Stimulated activated CD4-positive, alpha-beta T cell treated with anti-CD3 and anti-CD28 coated beads, Interleukin-12 subunit alpha, Interleukin-12 subunit beta, amount 100 ng/mL, for 48 hours (primary cell): Measurements from ENCODE around the gene CDKN1A.
"Not testable (repeated sequence)": the region's sequence is repeated elsewhere in the genome, so short reads cannot be mapped to it uniquely, and the experiment has no call there.

Experiments
- DNase-seq, 3 donors: peaks; one replicate each; pipeline ENCODE4 v3.0.0-alpha.2; 2020; ENCODE audit warnings: low read depth in 2 of 3, low spot score in 1 of 3

The CDKN1A gene

GRCh38 chr6:36719126-36719525 is 40.6 kb downstream of the CDKN1A start:
- DNase-seq, result no peak

- DNase-seq, result no peak
Measured at GRCh38 chr6:36720251-36721141, 42.0 kb downstream of the CDKN1A start.

- DNase-seq, result no peak
Measured at GRCh38 chr6:36721369-36722140, 43.0 kb downstream of the CDKN1A start.

DNA sequence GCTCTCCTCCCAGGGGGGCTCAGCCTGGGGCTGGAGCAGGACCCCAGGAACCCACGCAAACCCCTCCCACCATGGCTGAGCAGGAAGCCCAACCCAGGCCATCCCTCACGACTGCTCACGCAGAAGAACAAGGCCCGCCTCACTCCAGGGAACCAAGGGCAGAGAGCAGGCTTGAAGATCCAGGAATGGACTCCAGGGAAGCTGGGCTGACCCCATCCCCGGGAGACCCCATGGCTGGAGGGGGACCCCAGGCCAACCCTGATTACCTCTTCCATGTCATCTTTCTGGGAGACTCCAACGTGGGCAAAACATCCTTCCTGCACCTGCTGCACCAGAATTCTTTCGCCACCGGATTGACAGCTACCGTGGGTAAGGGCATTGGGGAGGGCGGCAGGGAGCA is 43.9 kb downstream of the CDKN1A start:
- no peak for DNase-seq

- DNase-seq, result no peak
Measured at GRCh38 chr6:36722879-36723278, 44.4 kb downstream of the CDKN1A start.

DNA sequence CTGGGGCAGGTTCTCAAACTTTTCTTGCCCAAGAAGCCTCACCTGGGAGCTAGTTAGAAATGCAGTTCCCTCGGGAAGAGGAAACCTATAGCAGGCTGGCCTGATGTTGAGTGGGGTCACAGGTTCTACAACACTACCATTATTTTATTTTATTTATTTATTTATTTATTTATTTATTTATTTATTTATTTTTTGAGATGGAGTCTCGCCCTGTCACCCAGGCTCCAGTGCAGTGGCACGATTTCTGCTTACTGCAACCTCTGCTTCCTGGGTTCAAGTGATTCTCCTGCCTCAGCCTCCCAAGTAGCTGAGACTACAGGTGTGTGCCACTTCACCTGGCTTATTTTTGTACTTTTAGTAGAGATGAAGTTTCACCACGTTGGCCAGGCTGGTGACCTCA is 45.5 kb downstream of the CDKN1A start:
- DNase-seq, result not testable (repeated sequence)

DNA sequence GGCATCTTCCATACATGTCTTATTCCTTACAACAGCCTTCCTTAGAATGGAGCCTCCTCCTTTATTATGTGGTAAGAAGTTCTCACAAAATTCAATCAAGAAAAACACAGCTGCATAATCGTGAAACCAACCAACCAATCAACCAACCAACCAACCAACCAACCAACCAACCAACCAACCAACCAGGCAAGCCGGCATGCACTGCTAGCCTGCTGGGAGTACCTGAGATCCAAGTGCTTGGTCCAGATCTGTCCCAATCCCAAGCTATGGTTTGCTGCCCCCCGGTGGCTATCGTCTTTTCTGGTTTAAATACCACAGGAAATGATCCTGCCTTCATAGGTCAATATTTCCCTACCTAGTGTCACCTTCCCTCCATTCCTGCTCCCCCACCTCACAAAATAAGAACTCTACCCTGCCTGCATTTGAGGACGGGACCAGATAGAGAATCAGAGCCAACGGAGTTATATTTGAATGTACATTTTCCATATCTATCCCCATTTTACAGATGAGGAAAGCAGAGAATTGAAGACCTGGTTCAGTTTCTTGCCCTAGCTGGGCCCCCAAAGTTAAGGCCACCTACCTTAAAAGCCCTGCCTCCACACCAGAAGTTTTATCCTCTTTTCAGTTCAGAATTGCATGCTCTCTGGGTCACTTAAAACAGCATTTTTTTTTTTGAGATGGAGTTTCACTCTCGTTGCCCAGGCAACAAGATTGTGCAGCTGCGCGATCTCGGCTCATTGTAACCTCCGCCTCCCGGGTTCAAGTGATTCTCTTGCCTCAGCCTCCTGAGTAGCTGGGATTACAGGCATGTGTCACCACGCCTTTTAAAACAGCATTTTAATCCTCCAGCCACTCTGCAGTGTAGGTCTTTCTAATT is 46.2 kb downstream of the CDKN1A start:
- DNase-seq, result peak; percentile 27 to 56 (median 54)

DNA sequence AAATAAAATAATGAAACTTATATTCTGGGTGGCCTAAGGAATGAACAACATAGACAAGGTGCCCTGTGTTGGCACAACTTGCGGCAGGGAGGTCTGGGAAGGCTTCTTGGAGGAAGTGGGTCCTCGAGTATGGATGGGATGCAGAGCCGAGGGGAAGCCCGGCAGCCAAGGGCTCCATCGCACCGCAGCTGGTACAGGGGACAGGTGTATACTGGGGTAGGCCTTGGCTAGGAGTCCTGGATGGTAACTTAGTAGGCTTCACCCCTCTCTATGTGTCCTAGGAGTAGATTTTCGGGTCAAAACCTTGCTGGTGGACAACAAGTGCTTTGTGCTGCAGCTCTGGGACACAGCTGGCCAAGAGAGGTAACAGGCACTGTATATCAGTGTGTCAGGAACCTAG is 47.1 kb downstream of the CDKN1A start:
- DNase-seq, result no peak

DNA sequence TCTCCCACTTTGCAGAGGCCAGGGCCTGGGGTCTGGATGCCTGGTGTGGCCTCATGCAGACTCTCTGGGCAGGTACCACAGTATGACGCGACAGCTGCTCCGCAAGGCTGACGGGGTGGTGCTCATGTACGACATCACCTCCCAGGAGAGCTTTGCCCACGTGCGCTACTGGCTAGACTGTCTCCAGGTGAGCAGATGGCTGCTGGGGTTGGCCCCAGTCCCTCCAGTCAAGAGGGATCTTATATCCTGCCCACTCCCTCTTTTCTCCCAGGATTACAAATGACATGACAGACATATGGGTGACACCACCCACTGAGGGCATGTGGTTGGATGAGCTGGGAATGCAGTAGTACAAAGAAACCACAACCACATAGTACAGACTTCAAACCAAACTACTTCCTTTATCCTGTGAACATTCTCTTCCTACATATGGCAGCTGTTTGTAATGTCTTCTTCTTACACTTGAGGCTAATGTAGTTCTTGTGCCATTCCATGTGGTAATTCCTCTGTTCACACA is 49.0 kb downstream of the CDKN1A start:
- DNase-seq, result no peak

- no peak for DNase-seq
Measured at GRCh38 chr6:36728289-36729160, 50.0 kb downstream of the CDKN1A start.

GRCh38 chr6:36729161-36729524 is 50.6 kb downstream of the CDKN1A start:
- no peak for DNase-seq

DNA sequence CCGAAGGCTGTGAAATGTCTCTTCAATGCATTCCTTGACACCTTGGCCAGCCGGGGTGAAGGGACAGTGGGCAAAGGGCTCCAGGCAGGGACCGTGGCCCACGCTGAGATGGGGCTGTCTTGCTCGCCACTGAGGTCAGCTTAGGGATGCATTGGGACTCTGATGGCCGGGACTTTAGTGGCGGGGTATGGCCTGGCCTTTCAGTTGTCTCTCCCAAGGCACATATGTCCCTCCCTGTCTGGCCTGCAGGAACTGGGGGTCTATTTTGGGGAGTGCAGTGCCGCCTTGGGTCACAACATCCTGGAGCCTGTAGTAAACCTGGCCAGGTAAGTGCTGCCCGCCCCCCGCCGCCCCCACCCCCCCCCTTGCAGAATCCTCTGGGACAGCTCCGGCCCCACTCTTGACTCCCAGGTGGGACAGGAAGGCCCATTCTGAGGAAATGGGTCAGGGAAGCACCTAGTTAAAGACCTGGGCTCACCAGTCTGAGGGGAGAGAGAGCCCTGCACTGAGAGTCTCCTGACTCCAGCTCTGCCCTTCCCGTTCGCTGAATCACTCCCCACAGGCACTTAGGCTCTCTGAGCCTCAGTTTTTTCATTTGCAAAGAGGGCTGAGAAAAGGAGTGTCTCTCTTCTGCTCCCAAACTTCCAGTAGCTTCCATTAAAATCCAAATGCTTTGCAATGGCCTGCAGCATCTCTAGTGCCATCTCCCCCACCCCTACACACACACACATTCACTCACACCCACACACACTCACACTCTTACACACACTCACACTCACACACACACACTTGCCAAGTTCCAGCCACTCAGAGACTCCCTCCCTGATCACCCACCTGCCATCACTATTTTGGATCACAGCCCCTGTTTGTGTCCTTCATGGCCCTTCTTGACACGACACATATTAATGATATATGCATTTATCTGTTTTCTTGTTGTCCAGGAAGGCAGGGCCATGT is 52.2 kb downstream of the CDKN1A start:
- DNase-seq, result no peak

DNA sequence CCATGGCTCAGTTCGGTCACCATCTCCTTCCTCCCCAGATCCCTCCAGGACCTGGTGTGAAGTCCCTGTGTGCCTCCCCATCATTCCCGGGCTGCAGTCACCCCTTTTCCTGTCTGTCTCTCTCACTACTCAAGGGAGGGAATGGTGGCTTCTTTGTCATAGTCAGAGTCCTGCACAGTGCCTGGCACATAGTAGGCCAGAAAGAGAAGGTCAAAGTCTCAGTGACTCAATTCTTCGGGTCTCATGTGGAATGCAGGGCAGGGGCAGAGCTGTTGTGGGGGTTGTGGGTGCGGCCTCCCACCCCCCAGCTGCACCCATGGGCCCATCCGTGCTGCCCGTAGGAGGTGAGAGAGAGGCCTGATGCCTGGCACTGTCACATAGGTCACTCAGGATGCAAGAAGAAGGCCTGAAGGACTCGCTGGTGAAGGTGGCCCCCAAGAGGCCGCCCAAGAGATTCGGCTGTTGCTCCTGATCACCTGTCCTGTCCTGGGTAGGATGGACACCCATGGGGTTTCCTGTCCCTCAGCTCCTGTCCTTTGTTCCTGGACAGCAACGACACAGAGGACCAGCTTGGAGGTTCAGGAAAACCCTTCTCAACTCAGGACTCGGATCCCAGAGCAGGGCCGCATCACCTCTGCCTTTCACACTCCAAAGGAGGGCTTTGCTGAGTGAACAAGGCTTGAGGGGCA is 53.3 kb downstream of the CDKN1A start:
- DNase-seq, result no peak

GRCh38 chr6:36733300-36733699 is 54.8 kb downstream of the CDKN1A start:
- DNase-seq, result no peak

GRCh38 chr6:36734486-36735060 is 56.1 kb downstream of the CDKN1A start:
- no peak for DNase-seq

GRCh38 chr6:36735110-36736071 is 56.9 kb downstream of the CDKN1A start:
- no peak for DNase-seq
